Fibroblast of pulmonary artery (primary cell): Measurements from ENCODE around the gene CTDSPL2.
"Not testable (repeated sequence)": the region's sequence is repeated elsewhere in the genome, so short reads cannot be mapped to it uniquely, and the experiment has no call there.

Experiments used
- DNase-seq: peaks from one replicate; pipeline ENCODE4 v3.0.0-alpha.2; 2010; ENCODE audit warnings: low read depth
- H3K4me3 ChIP-seq: replicated peaks from 2 replicates; pipeline ENCODE4 v1.5.1; 2011; ENCODE audit warnings: low read depth, mild to moderate bottlenecking, control low read depth, low read length, moderate library complexity
- CTCF ChIP-seq: IDR thresholded peaks from 2 replicates; pipeline ENCODE4 v1.5.1; 2011; ENCODE audit warnings: mild to moderate bottlenecking, control low read depth, low read length, inconsistent platforms; ENCODE audit errors: missing control alignments

Gene CTDSPL2

DNA sequence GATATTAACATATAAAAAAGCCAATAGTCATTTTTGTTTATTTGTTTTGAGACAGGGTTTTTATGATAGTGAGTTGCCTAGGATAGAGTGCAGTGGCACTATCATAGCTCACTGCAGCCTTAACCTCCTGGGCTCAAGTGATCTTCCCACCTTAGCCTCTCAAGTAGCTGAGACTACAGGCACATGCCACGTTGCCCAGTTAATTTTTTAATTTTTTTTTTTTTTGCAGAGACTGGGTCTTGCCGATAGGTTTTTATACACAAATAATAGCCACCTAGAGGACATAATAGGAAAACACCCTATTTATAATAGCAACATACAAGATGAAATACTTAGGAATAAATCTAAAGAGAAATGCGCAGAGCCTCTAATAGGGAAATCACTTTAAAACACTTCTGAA is 122.8 kb downstream of the CTDSPL2 start:
- no peak overlapping the region for H3K4me3 ChIP-seq
- peak; percentile 41 for TF ChIP-seq CTCF
- peak; percentile 67 for DNase-seq

DNA sequence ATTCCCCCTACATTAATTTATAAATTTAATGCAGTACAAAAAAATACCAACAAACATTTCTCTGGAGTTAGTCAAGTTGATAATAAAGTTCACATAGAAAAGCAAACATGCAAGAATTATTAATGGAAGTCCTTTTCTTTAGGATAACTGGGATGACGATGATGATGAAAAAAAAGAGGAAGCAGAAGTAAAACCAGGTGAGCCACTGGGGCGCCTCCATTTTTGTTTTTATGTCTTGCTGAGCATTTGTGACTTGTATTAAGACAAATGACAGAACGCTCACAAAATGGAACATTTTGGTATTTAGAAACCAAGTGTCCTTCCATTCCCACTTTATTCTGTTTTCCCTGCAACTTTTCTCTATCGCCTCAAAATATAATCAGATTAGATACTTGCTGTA is 123.3 kb downstream of the CTDSPL2 start:
- DNase-seq = no peak
- no peak overlapping the region for H3K4me3 ChIP-seq
- no peak for TF ChIP-seq CTCF

- DNase-seq = no peak
- no peak for TF ChIP-seq CTCF
- no peak overlapping the region for H3K4me3 ChIP-seq
These were observed 127.7 kb downstream of the CTDSPL2 start for GRCh38 chr15:44554934-44555723.

- DNase-seq = not testable (repeated sequence)
These were observed 133.5 kb downstream of the CTDSPL2 start for GRCh38 chr15:44560926-44561325.

DNA sequence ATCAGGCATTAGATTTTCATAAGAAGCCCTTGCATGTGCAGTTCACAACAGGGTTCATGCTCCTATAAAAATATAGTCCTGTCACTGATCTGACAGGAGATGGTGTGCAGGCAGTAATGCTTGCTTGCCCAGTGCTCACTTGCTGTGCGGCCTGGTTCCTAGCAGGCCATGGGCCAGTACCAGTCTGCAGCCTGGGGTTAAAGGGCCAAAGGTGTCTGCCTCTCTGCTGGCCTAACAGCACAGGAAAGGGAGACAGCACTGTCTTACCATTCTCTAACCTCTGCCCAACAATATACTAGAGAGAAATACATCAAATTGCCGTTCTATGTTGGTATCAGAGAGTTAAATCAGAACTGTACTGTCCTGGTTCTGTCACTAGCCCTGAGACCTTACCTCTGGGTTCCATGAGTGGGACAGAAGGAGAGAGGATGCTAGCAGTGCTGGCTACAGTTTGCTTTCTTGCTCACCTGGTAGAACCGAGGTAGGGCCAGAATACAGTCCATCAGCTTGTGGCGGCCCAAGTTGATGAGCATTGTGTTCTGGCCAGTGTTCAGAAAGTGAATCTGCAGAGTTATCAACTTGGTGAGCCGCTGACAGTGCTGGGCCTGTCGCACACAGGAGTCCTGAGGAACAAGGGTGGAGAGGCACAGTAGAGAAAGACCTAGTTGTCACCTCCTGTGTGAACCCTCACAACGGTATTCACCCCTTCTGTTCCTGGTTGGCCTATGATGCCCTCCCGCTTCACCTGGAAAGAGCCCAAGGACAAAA is 138.1 kb downstream of the CTDSPL2 start:
- no peak overlapping the region for H3K4me3 ChIP-seq
- no peak for DNase-seq
- TF ChIP-seq CTCF = no peak

More at GRCh38 chr15:44560926-44561325, 133.5 kb downstream of the CTDSPL2 start:
- H3K4me3 ChIP-seq = not testable (repeated sequence)

GRCh38 chr15:44566155-44566540 is 138.7 kb downstream of the CTDSPL2 start:
- TF ChIP-seq CTCF = no peak
- DNase-seq = no peak
- no peak overlapping the region for H3K4me3 ChIP-seq

DNA sequence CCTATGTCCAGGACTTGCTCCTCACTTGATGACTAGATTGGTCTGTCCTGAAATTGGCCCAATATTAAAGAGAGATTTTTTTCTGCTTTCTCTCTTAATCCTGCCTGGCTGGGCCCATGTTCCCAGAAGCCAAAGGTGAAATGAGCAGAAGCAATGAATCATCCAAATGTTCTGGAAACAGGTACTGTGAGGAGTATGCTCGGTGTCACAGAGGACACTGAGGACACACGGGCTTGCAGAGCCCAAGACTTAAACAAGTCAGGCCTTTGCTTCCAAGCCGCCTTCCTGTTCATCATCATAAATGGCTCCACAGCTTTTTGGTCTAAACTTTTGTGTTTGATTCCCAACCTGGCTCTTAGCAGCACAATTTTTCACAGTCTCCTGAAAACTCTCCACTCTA is 140.9 kb downstream of the CTDSPL2 start:
- no peak for DNase-seq
- H3K4me3 ChIP-seq = no peak overlapping the region
- no peak for TF ChIP-seq CTCF
